ENCODE data around the gene MARS1. TPM values are rescaled to one million over a fixed set of nuclear protein-coding genes. Genes with fewer than 3 reads are reported as not detected.
A peak's percentile ranks its signal among the peaks of the same experiment; 100 is the strongest.

Gene MARS1
- total RNA-seq, 1 donor from 2014 or later: 283 TPM

DNA sequence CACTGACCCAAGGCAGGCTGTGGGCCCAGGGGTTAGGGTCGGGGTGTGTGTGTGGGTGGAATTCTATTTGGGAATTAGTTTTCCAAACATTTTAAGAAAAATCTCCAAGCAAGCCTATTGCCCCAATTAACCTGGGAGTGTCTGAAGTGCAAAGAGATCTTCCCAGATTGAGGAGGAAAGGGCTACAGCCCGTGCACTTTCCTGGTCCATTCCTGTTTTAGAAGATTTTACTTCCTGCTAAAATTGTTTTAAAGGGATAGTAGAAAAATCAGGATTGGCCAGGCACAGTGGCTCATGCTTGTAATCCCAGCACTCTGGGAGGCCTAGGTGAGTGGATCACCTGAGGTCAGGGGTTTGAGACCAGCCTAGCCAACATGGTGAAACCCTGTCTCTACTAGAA lies 53.8 kb downstream of the MARS1 start:
- peaks cover 23% of the 10 kb centered on the region for H3K36me3 Mint-ChIP-seq (ENCODE audit: low read depth)
- H3K4me3 Mint-ChIP-seq: no peak overlapping the region
- H3K27ac Mint-ChIP-seq: no peak overlapping the region
- no peaks in the 10 kb centered on the region for H3K27me3 Mint-ChIP-seq (ENCODE audit: insufficient read depth)
- no peaks in the 10 kb centered on the region for H3K9me3 Mint-ChIP-seq
- H3K4me1 Mint-ChIP-seq (ENCODE audit: low read depth): peaks cover 31% of the 10 kb centered on the region
- intact Hi-C loops (cut with micrococcal nuclease): no loop called here
- no peak for DNase-seq (ENCODE audit: low spot score)

DNA sequence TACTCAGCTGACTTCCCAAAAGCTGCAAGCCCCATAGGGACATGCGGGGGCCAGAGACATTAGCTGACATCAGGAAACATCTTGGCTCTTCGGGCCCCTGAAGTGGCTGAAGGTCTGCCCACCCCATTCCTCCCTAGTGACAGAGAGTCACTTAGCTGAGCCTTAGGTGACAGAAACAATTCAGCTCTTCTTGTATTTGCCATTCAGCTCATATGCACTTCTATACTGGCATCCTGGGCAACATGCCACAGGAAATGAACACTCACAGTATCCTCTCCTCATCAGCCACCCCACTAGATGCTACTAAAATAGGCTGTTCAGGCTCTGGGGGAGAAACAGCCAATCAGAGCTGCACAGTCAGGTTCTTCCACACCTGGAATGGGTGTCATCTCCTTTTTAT lies 55.7 kb downstream of the MARS1 start:
- Mint-ChIP-seq H3K4me1 (ENCODE audit: low read depth) (peaks cover 36% of the 10 kb centered on the region), H3K9me3 (no peaks in the 10 kb centered on the region), H3K4me3 (no peak overlapping the region), H3K36me3 (ENCODE audit: low read depth) (peaks cover 17% of the 10 kb centered on the region), H3K27me3 (ENCODE audit: insufficient read depth) (peaks cover 6% of the 10 kb centered on the region), H3K27ac (no peak overlapping the region)
- intact Hi-C loops (cut with micrococcal nuclease): no loop called here
- no peak for DNase-seq (ENCODE audit: low spot score)

DNA sequence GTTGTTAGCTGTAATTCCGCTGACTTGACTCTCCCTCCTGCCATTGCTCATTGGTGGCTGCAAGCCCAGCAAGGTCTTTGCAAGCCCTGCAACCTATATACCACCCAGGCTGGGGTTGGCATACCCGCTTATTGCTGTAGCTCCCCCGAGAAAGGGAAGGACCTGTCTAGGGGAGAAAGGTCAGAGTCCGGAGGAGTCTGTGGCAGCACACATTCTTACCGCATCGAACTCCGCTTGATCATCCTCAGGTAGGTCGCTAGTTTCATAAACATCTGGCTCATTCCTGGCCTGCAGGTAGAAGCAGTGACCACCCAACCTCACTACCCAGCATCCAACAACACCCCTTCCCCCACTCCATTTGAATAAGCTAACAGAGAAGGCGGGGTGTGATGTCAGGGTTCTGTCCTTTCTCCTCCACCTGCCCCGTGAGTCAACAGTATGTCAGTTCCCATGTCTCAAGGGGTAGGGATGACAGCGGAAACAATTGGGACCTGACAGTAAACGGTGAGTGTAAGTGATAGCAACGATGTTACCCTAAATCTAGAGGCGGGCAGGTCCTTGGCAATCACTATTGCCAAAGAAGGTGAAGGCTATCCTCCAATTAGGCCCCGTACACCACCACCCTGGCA lies 58.1 kb downstream of the MARS1 start:
- Mint-ChIP-seq H3K27ac (peak overlapping the region; percentile 97), H3K9me3 (no peaks in the 10 kb centered on the region), H3K4me1 (ENCODE audit: low read depth) (peaks cover 49% of the 10 kb centered on the region), H3K4me3 (peak overlapping the region; percentile 100), H3K27me3 (ENCODE audit: insufficient read depth) (peaks cover 13% of the 10 kb centered on the region), H3K36me3 (ENCODE audit: low read depth) (peaks cover 9% of the 10 kb centered on the region)
- DNase-seq (ENCODE audit: low spot score): no peak
- intact Hi-C loops (cut with micrococcal nuclease): loop anchor here (2.0 to 5.0 kb wide), 2 partner anchors 199 to 1394 kb away; partner anchors contain the start of genes MYL6B and TSPAN31

DNA sequence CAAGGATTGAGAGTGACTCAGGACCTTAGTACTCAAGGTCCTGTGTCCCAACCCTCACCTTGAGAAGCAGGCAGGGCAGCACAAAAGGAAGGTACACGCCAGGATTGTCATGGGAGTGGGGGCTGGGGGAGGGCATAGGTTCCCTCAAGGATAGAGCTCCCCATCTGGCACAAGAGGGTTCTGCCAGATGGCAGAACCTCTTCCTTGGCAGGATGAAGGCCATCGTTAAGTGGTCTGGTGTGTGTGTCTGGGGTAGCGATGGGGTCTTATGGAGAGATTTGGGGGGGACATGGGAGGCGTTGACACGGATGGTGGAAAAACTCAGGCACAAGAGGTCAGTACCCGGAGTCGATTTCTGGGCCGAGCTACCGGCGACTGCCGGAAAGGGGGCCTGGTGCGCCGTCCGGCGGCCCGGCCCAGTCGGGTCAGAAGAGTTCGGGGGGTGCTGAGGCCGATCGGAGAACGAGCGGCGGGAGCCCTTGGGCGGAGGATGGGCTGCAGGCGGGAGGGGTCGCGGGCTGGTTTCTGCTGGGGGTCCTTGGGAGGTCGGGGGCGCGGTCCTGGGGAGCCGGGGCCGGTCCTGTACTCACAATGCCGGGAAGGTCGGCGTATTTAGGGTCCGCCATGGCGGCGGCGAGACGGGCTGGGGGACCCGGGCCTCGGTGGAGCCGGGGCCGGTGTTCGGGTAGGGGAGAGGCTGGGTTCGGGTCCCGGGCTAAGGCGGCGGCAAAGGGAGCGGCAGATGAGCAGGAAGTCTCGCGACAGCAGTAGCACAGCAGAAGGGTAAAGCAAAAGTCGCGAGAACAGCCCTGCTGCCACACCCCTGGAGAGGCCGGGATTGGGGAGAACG lies 58.8 kb downstream of the MARS1 start, which contains the start of gene DCTN2:
TSS of gene DCTN2 (minus strand) at position 755 of the 850 bp plus-strand sequence. CDS start at position 626, 129 bp downstream.
- Mint-ChIP-seq H3K4me1 (ENCODE audit: low read depth) (peaks cover 49% of the 10 kb centered on the region), H3K27me3 (ENCODE audit: insufficient read depth) (peaks cover 13% of the 10 kb centered on the region), H3K4me3 (peak within 1 kb of the TSS; percentile 100), H3K36me3 (ENCODE audit: low read depth) (peaks cover 6% of the 10 kb centered on the region), H3K9me3 (no peaks in the 10 kb centered on the region), H3K27ac (peak within 1 kb of the TSS; percentile 97)
- intact Hi-C loops (cut with micrococcal nuclease): loop anchor here (1.0 to 5.0 kb wide), 7 partner anchors 24 to 1394 kb away; partner anchors contain the start of genes GLI1, MBD6, MYL6B and OS9
- DNase-seq (ENCODE audit: low spot score): peak; percentile 93

DNA sequence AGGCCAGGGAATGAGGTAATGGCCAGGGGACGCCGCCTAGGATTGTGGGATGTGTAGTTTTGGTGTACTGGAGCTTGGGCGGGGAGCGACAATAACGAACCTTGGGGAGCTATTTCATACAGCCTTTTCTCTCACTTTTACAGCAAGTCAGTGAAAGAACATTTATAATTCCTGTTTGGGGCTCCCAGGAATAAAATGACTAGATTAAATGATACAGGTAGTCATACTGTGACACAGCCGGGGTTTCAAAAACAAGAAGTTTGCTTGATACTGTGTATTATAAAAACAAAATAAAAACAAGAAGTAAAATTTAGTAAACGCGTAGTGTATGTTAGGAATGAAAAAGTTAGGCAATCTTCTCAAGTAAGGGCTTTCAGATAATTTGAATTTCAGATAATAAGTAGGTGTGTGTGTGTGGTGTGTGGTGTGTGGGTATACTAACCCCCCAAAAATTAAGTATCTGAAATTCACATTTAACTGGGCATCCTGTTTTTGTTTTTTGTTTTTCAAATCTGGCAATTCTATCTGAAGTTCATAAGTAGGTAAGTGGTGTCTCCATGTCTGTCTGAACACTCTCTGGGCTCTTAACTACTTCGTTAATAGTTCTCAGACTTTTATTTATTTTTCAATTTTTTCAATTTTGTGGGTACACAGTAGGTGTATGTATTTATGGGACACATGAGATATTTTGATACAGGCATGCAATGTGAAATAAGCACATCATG lies 59.6 kb downstream of the MARS1 start:
- Mint-ChIP-seq H3K36me3 (ENCODE audit: low read depth) (peaks cover 4% of the 10 kb centered on the region), H3K4me1 (ENCODE audit: low read depth) (peaks cover 49% of the 10 kb centered on the region), H3K4me3 (peak overlapping the region; percentile 100), H3K9me3 (no peaks in the 10 kb centered on the region), H3K27me3 (ENCODE audit: insufficient read depth) (peaks cover 15% of the 10 kb centered on the region), H3K27ac (peak overlapping the region; percentile 97)
- intact Hi-C loops (cut with micrococcal nuclease): loop anchor here (1.0 to 5.0 kb wide), 7 partner anchors 25 to 1395 kb away; partner anchors contain the start of genes GLI1, MBD6, MYL6B and OS9
- no peak for DNase-seq (ENCODE audit: low spot score)

DNA sequence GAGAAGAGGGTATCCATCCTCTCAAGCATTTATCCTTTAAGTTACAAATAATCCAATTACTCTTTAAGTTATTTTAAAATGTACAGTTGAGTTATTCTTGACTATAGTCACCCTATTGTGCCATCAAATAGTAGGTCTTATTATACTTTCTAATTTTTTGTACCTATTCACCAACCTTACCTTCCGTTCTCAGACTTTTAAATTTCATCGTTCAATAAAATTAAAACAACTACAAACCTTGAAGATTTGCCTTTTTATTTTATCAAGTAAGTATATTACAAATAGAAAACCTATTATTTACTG lies 60.1 kb downstream of the MARS1 start:
- no peak overlapping the region for H3K27ac Mint-ChIP-seq
- intact Hi-C loops (cut with micrococcal nuclease): loop anchor here (5.0 kb wide), 1 partner anchor 1396 kb away; the partner anchor contains the start of gene MYL6B
- H3K4me3 Mint-ChIP-seq: no peak overlapping the region
- no peak for DNase-seq (ENCODE audit: low spot score)
- no peaks in the 10 kb centered on the region for H3K9me3 Mint-ChIP-seq
- peaks cover 4% of the 10 kb centered on the region for H3K36me3 Mint-ChIP-seq (ENCODE audit: low read depth)
- H3K4me1 Mint-ChIP-seq (ENCODE audit: low read depth): peaks cover 49% of the 10 kb centered on the region
- H3K27me3 Mint-ChIP-seq (ENCODE audit: insufficient read depth): peaks cover 15% of the 10 kb centered on the region

DNA sequence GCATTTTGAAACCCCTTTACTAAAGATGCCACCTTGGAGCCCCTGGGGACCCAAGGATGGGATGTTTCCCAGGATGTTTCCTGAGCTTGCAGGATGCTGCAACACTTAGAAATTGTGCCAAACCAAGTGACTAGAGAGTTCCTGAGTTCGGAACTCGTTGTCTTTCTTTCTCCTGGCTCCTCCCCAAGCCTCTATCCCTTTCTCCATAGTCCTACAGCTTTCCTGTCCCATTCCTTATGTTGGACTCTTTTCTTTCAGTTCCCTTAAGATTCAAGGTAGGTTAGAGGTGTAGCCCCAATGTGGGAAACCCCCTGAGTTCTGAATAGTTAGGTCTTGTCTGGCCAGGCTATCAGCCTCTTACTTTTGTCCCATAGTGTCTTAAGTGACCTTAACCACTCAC lies 60.6 kb downstream of the MARS1 start:
- intact Hi-C loops (cut with micrococcal nuclease): loop anchor here (5.0 kb wide), 1 partner anchor 1396 kb away; the partner anchor contains the start of gene MYL6B
- H3K9me3 Mint-ChIP-seq: no peaks in the 10 kb centered on the region
- H3K4me1 Mint-ChIP-seq (ENCODE audit: low read depth): peaks cover 47% of the 10 kb centered on the region
- H3K27me3 Mint-ChIP-seq (ENCODE audit: insufficient read depth): peaks cover 15% of the 10 kb centered on the region
- H3K4me3 Mint-ChIP-seq: peak overlapping the region; percentile 19
- no peak overlapping the region for H3K27ac Mint-ChIP-seq
- no peak for DNase-seq (ENCODE audit: low spot score)
- H3K36me3 Mint-ChIP-seq (ENCODE audit: low read depth): peaks cover 4% of the 10 kb centered on the region

DNA sequence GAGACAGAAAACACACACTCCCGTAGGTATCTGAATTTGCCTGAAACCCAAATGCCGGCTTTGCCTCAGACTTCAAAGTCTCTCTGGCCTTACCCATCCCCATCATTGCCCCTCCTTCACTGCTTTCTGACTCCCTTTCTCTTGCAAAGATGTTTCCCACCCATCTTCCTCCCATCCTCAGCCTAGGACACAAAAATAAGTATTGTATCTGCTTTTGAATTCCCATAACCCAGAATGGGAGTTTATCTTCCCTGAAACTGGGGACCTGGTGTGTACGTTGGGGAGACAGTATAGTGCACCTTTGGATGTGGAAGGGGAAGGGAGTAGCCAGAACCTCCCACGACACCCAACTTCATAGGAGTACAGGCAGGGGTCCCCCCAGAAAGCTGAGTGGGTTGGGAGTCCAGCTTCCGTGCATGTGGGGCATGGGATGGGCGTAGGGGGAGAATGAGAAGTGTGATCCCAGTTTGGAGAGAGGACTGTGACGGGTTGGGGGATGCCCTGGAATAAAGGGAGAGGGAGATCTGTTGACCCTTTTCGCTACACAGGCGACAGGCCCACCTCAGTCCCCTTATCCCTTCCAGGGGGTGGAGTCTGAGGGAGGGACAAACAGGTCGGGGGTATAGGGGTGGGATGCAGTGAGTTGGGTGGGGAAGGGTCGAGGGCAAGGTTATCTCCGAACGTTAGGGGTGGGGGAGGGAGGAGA lies 61.5 kb downstream of the MARS1 start:
- intact Hi-C loops (cut with micrococcal nuclease): loop anchor here (5.0 kb wide), 1 partner anchor 1397 kb away; the partner anchor contains the start of gene MYL6B
- no peak overlapping the region for H3K27ac Mint-ChIP-seq
- peaks cover 40% of the 10 kb centered on the region for H3K4me1 Mint-ChIP-seq (ENCODE audit: low read depth)
- H3K9me3 Mint-ChIP-seq: no peaks in the 10 kb centered on the region
- peak overlapping the region; percentile 72 for H3K4me3 Mint-ChIP-seq
- DNase-seq (ENCODE audit: low spot score): no peak
- peaks cover 15% of the 10 kb centered on the region for H3K27me3 Mint-ChIP-seq (ENCODE audit: insufficient read depth)
- peaks cover 4% of the 10 kb centered on the region for H3K36me3 Mint-ChIP-seq (ENCODE audit: low read depth)

DNA sequence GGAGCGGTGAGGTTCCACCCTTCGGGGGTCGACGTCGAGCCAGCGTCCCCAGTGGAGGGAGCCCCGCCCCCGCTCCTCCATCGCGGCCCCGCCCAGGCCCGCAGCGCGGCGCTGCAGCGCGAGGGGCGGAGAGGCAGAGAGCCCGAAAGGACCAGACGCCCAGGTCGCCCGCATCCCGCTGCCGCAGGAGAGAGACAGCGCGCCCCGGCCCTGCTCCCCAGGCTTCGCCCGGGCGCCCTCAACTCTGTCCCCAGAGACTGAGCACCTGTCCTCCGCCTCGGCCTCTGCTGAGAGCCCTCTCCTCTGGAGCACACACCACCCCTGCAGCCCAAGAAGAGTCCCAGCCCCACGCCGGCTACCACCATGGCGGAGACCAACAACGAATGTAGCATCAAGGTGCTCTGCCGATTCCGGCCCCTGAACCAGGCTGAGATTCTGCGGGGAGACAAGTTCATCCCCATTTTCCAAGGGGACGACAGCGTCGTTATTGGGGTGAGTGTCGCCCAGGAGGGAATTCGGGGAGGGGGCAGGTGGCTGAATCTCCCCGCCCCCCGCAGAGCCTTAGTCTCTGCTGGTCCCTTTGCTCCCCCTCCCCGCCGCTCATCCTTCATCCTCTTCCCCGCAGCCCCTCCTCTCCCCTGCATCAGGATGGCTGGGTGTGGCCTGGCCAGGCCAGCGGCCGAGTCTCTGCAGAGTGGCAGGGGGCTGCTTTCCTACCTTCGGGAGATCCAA lies 62.2 kb downstream of the MARS1 start, which contains the start of gene KIF5A:
TSS of gene KIF5A (plus strand) at position 136 of the 732 bp plus-strand sequence. CDS start at position 364, 228 bp downstream.
- peaks cover 15% of the 10 kb centered on the region for H3K27me3 Mint-ChIP-seq (ENCODE audit: insufficient read depth)
- peak; percentile 60 for DNase-seq (ENCODE audit: low spot score)
- H3K4me3 Mint-ChIP-seq: peak within 1 kb of the TSS; percentile 75
- H3K27ac Mint-ChIP-seq: peak within 1 kb of the TSS; percentile 11
- H3K4me1 Mint-ChIP-seq (ENCODE audit: low read depth): peaks cover 35% of the 10 kb centered on the region
- peaks cover 2% of the 10 kb centered on the region for H3K36me3 Mint-ChIP-seq (ENCODE audit: low read depth)
- intact Hi-C loops (cut with micrococcal nuclease): loop anchor here (1.0 to 5.0 kb wide), 3 partner anchors 8 to 1398 kb away; partner anchors contain the start of genes ARHGEF25 and MYL6B
- no peaks in the 10 kb centered on the region for H3K9me3 Mint-ChIP-seq

DNA sequence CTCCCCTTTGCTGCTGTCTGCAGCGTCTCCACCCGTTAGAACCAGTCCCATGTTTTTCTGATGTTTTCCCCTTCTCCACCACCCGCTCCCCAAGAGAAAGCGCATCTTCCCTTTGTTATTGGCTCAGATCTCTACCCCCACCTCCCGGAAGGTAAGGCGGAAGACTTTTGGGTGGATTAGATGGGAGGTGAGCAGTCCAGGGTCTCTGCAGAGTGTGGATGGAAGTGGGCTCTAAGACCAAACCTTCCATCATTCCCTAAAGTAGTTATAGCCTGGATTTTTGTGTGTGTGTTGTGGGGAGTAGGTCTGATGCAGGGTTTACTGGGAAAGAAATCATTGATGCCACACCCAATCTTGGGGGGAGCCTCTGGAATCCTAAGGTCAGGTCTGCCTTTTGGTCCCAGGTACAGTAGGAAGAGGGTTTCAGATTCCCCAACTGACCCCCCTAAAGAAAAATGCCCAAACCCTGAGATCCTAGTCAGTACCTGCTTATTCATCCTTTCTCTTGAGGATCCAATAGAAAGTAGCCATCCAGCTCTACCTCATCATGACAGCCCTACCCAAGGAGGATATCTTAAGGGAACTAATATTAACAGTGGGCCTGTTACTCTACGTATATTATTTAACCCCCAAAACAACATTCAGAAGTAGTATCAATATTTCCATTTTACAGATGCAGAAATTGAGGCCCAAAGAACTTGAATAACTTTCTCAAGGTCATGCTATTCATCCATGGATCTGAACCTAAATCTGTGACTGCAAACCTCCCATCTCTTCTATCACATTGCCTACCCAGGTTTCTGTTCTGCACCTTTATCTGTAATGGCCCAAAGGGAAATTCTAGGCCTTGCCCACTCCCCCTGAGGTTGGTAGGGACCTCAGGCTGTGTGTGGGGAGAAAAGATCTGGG lies 63.0 kb downstream of the MARS1 start:
- no peak for DNase-seq (ENCODE audit: low spot score)
- intact Hi-C loops (cut with micrococcal nuclease): loop anchor here (1.0 to 5.0 kb wide), 2 partner anchors 7 to 61 kb away; partner anchors contain the start of gene ARHGEF25
- H3K27me3 Mint-ChIP-seq (ENCODE audit: insufficient read depth): peaks cover 15% of the 10 kb centered on the region

More for the DNA sequence above, 63.0 kb downstream of the MARS1 start:
- Mint-ChIP-seq H3K27ac (peak overlapping the region; percentile 11), H3K4me1 (ENCODE audit: low read depth) (peaks cover 28% of the 10 kb centered on the region), H3K36me3 (ENCODE audit: low read depth) (peaks cover 2% of the 10 kb centered on the region), H3K9me3 (no peaks in the 10 kb centered on the region), H3K4me3 (peak overlapping the region; percentile 72)

Measured in activated T-helper 1 cell treated with anti-CD3 and anti-CD28 coated beads, Interleukin-12 subunit alpha, Interleukin-12 subunit beta, Interleukin-2, Interleukin-4 antibody, amounts not matched to agents 30 ng/mL and 10 ng/mL and 1 ng/mL, durations not matched to agents 14 hours and 24 hours and 36 hours (primary cell).